ENCODE data around the gene SNAPC4.
"Not testable (repeated sequence)": the region's sequence is repeated elsewhere in the genome, so short reads cannot be mapped to it uniquely, and the experiment has no call there.

SNAPC4 gene

DNA sequence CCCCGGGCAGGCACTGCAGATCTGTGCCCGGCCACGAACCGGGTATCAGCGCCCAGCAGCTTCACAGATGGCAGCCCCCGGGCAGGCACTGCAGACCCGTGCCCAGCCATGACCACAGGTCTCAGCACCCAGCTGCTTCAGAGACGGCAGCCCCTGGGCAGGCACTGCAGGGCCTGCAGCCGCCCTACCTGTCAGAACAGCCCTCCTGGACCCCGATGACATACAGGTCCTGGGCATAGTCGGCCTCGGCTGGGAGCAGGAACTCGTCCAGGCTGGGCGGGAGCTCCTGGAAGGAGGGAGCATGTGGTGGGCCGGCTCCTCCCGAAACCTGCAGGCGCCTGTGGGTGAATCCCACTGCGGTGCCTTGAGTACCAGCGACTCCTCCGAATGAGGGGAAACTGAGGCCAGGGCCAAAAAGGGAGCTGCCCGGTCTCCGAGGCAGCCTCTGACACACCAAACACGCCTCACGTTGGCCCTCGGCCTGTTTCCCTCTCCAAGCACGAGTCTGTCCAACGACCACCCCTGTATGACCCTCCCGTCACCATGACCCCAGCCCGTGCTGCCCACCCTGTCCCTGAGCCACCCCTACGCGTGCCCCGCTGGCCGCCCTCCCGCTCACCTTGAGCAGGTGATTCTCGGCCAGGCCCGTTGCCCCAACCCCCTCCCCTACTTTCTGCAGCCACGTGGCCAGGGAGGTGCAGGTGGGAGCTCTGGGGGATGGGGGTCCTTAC lies 34.0 kb upstream of the SNAPC4 start:
- DNase-seq (ENCODE audit: low spot score) = no peak

DNA sequence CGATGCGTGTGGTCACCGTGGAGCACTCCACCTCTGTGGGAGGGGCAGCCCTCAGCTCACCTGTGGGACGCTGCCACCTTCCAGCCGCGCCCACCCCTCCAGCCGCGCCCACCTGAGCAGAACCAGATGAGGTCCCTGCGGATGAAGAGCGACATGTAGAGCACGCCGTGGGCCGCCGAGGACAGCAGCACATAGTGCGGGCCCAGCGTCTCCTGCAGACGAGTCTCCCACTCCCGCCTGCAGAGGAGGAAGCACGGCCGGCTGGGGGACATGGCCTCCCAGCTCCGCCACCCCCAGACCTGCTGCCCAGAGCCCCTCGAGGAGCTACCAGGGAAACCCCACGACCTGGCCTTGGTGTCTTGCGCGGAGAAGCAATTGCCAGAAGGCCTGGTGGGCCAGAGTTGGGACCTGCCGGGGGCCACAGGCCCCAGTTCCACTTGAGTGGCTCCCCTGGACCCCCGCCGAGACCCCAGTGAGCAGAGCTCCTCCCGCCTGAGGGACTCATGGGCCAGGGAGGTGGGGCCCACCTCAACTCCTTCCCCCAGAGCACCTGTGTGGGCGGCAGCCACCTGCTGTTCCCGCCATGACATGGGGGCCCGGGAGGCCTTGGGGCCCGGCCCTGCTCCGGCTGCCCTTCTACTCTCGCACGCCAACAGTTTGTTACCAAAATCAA lies 33.2 kb upstream of the SNAPC4 start:
- no peak for DNase-seq (ENCODE audit: low spot score)

DNA sequence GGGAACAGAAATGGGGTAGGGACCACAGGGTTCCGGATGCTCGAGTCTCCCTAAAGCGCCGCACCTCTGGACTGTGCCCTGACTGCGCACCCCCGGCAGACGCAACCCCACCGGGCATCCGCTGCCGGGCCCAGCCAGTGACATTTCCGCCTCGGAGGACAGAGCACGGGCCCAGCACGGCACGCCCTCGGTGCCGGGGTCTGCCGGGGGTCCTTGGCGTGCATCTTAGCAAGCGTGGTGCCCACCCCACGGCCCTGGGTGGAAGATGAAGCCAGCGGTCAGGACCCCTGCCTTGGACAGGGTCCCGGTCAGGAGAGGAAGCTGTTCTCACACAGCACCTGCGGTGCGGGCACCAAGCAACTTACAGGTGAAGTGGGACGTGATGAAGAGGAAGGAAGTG lies 32.6 kb upstream of the SNAPC4 start:
- DNase-seq (ENCODE audit: low spot score) = no peak

DNA sequence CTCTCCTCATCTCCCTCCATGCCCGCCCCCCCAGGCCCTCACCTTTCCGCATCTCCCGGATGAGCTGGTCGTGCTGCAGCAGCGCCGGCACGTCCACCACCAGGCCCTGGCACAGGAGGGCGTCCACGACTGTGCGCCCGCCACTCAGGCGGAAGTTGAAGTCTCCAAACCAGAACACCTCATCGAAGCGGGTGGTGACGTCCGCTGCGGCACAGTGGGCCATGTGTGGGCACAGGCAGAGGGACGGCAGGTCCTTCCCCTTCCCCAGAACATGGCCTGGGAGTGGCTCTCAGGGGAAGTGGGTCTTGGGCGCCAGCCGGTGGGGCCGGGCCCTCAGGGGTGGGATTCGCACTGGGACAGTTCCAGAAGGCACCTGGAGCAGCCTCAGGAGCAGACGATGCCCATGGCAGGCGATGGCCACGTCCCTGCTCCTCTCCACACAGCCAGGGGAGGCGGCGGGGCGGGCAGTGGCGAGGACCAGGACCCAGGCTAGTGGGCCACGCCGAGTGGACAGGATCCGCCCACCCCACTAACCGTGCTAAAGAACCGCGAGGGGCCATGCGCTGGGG lies 31.9 kb upstream of the SNAPC4 start:
- no peak for DNase-seq (ENCODE audit: low spot score)

DNA sequence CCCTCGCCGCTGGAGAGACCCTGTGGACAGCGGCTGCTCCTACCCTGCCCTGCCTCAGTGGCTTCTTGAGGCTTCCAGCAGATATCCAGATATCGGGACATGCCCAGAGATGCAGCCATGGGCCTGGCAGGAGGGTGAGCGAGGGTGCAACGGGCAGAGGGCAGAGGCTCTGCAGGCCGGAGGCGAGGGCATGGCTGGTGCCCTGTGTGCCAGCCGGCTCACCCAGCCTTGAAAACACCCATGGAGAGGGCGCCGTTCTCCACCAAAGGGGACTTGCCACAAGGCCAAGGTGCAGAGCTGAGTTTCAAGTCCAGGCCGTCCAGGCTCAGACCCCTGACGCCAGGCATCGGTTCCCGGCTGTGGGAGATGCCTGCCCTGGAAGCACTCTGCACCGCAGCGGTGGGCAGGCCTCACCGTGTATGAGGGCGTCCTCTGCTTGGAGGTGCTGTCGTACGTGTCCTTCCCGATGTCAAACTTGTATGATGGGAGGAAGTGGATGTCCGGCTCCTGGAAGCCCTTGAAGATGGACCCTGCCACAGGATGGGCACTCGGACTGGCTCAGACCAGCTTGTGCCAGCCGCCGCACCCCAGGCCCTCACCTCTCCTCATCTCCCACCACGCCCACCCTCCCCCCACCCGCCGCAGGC lies 30.7 kb upstream of the SNAPC4 start:
- DNase-seq (ENCODE audit: low spot score) = no peak

DNA sequence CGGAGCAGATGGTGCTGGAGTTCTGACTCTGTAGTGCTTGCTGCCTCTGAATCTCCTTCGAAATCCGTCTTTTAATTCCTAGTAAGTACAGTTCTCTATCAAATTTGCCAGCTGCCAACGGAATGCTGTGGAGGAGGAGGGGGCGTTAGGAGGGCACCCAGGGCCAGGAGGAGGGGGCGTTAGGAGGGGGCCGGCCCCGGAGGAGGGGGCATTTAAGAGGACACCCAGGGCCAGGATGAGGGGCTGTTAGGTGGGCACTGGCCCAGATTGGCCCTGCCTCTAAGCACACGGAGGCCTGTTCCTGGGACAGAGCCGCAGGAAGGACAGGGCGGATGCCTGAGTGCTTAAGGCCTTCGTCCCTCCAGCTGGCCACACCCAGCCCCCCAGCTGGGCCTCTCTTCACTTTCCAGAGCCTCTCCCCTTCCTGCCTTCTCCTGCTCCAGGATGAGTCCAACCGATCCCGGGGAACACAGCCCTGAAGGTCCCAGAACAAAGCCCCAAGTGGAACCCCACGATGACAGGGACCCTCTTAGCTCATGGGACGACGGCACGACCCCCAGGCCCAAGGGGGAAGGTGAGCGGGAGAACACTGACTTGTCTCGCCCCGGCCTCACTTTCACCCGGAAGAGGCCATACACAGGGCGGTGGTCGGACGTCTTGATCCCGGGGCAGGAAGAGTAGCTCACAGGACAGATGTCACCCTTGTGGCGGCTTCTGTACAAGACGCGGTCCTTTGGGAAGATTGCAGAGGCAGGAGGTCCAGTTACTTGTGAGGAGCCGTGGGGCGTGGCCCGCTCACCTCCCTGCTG lies 29.9 kb upstream of the SNAPC4 start:
- DNase-seq (ENCODE audit: low spot score) = no peak

DNA sequence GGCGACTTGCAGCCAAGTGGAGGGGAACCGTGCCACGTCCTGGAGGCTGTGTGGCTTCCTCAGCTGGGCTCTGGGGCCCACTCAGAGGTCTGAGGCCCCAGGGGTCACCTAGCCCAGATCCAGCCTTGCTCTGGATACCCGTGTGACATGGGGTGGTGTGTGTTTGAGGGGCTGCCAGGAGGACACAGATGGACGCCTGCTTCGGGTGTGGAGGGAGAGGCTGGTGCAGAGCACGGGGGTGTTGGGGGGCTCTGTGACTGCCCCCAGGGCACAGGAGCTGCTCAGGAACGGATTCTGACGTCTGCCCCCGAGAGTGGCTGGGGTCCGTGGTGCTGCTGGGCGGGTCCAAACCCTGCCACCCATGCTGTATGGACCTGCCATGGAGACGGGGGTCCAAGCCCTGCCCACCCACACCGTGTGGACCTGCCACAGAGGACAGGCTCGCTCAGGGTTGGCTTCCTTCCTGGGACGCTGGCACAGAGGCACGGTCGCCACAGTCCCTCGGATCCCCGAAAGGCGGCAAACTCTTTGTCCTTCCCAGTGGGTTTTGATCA lies 29.2 kb upstream of the SNAPC4 start:
- DNase-seq (ENCODE audit: low spot score) = no peak

DNA sequence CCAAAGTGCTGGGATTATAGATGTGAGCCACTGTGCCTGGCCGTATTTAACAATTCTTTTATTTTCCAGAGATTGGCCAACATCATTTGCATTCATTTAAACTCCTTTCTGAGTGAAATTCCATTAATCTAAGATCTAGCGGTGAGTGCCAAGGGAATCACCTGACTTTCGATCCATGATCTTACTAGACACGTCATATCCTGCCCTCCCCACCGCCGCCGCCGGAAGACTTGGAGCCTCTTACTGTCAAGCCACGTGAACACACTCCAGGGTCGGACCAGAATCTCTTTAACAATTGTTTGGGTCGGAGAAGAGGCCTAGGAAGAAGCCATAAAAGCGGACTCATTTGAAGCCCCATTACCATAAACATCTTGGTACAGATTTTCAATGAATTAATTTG lies 26.8 kb upstream of the SNAPC4 start:
- DNase-seq (ENCODE audit: low spot score) = no peak

DNA sequence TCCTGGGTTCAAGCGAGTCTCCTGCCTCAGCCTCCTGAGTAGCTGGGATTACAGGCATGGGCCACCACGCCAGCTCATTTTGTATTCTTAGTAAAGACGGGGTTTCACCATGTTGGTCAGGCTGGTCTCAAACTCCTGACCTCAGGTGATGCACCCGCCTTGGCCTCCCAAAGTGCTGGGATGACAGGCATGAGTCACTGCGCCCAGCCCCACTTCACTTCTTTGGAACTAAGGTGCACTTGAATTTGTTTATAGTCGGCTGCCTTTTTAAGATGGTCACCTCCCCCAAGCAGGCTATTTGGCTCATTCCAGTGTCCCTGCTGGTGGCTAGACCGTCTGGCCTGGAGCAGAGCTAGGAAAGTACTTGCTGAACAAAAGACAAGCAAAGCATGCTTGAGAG lies 25.4 kb upstream of the SNAPC4 start:
- DNase-seq (ENCODE audit: low spot score) = not testable (repeated sequence)

DNA sequence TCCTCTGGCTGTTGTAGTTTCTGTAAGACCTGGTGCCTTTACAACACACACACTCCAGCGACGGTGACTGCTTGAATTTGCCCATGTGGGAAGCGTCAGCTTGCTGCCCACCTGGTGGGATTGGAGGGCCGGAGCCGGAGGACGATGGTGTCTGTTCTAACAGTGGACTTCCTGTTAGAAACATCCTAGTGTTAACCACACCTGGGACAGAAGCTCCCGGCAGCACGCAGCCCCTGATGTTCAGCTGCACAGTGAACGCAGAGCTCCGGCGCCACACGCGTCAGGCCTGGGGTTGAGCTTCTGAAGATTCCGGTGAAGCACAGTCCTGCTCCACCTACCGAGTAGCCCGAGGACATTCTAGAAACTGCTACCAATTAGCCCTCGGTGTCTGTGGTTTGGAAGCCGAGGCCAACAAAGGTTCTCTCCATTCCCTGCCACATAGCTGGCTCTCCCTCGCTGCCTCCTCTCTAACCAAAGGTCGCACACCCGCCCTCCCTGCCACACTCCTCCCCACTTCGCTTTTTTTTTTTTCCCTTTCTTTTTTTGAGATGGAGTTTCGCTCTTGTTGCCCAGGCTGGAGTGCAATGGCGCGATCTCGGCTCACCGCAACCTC lies 24.9 kb upstream of the SNAPC4 start:
- DNase-seq (ENCODE audit: low spot score) = no peak

DNA sequence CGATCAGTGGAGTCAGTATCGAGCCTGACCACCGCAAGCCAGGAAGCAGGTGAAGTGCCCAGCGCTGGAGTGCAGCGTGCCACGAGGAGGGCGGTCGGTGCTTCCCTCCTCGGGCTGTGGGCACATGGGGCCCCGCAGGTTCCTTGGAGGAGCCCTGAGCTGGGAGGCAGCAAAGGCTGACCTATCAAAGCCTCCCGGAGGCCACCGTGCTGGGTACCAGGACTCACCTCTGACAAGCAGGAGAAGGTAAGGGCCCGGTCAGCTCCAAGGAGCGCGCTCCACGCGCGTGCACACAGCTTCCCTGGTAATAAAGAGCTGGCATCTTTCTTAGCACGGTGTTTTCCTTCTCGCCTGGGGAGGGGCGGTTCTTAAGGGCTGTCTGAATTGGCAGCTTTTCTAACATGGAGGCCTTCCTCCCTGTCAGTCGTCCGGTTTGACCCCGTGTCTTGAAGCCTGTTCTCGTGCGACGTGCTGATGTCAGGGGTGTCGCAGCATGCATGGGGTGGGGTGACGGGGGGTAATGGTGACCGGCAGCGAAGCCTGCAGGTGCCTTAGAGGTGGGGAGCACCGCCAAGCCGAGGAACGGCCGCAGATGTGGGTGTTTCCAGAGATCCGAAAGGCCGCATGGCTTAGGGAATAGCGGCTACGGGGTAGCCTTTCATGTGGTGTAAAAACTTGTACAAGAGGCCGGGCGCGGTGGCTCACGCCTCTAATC lies 23.6 kb upstream of the SNAPC4 start:
- no peak for DNase-seq (ENCODE audit: low spot score)

DNA sequence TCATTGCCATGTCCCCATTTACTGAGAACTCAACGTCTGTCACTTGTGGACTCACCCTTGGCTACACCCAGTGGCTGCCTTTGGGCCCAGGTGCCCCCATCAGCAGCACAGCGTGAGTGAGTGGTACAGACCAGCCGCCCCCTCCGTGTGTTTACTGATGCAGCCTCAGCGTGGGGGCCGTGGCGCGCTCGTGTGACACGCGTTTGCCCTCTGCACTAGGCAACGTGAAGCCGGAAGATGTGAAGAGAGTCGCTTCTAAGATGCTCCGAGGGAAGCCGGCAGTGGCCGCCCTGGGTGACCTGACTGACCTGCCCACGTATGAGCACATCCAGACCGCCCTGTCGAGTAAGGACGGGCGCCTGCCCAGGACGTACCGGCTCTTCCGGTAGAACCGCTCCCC lies 22.9 kb upstream of the SNAPC4 start:
- DNase-seq (ENCODE audit: low spot score) = no peak

DNA sequence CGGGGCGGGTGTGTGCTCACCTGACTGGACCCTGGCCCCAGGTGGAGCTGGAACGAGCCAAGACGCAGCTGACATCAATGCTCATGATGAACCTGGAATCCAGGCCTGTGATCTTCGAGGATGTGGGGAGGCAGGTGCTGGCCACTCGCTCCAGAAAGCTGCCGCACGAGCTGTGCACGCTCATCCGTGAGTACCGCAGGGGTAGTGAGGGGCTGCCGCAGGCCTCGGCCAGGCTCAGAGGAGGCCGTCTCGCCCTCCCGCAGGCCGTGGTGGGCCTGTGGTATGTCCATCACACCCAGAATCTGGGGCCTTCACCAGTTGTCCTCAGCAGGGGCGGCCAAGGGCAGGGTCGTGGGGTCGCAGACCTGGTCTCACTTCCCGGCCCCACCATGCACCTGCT lies 21.8 kb upstream of the SNAPC4 start:
- no peak for DNase-seq (ENCODE audit: low spot score)

DNA sequence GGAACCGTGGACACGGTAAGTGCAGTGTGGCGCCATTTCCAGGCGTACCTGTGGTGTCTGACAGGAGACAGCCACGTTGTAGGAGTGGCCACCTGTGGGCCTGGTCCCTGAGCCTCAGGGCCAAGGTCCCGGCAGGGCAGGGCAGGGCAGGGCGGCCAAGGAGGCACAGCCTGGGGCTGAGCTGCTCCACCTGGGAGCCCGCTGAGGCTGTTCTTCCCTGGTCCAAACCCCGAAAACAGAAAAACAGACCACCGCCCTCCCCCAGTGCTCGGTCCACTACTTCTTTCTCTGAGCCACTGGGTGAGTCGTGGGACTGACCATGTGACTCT lies 19.1 kb upstream of the SNAPC4 start:
- no peak for DNase-seq (ENCODE audit: low spot score)

DNA sequence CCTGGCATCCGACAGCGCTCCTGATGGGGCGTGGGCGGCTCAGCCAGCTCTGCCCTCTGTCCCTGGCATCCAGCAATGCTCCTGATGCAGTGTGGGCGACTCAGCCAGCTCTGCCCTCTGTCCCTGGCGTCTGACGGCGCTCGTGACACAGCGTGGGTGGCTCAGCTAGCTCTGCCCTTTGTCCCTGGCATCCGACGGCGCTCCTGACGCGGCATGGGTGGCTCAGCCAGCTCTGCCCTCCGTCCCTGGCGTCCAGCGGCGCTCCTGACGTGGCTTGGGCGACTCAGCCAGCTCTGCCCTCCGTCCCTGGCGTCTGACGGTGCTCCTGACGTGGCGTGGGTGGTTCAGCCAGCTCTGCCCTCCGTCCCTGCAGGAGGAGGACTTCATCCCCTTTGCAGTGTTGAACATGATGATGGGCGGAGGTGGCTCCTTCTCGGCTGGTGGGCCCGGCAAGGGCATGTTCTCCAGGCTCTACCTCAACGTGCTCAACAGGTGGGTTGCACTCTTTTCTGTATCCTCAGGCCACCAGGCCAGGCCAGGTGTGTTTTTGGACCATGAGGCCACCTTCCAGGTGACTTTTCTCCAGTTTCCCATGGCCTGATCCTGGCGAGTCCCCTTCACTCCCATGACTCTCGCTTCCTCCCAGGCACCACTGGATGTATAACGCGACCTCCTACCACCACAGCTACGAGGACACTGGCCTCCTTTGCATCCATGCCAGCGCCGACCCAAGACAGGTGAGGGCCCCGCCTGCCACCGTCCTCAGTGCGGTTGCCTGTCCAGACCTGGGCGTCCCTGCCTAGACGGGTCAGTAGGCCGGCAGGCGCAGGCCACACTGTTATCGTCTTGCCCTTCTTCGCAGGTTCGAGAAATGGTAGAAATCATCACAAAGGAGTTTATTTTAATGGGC lies 18.5 kb upstream of the SNAPC4 start:
- DNase-seq (ENCODE audit: low spot score) = no peak

DNA sequence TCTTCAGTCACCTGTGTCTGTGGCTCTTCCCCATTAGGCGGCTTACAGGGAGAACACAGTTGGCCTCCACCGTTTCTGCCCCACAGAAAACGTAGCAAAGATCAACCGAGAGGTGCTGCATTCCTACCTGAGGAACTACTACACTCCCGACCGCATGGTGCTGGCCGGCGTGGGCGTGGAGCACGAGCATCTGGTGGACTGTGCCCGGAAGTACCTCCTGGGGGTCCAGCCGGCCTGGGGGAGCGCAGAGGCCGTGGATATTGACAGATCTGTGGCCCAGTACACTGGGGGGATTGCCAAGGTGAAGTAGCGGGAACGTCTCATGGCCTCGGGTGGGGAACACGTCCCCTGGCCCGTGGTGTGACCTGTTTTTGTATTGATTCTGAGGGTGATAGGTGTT lies 16.9 kb upstream of the SNAPC4 start:
- DNase-seq (ENCODE audit: low spot score) = no peak

DNA sequence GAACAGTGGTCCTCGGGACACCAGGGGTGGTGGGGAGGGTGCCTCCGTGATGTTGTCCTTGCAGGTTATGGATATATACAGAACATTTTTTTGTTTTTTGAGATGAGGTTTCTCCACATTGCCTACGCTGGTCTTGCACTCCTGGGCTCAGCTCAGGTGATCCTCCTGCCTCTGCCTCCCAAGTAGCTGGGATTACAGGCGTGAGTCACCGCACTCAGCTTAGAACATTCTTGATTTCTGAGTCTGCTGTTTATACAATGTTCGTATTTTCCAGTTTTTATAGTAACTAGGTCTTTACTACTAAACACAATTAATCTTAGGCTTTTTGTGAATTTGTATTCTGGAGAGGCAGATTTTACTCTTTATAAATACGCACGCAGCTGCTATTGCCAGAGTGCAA lies 16.5 kb upstream of the SNAPC4 start:
- DNase-seq (ENCODE audit: low spot score) = no peak

DNA sequence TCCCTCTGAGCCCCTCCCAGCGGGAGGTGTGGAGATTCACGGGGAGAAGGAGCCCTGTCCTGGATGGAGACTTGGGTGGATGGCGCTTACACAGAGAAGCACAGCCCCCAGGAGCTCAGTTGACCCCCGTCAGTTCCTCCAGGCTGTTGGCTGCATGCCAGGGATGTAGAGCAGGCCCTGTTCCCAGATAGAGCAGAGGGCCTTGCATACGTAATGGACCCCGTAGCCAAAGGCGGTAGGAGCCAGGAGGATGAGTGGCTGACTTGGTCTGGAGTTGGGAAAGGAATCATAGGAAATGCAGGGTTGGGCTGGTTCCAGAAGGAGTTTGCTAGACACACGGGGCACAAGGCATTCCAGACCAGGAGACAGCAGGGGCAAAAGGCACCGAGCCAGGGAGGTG lies 13.0 kb upstream of the SNAPC4 start:
- DNase-seq (ENCODE audit: low spot score) = no peak

DNA sequence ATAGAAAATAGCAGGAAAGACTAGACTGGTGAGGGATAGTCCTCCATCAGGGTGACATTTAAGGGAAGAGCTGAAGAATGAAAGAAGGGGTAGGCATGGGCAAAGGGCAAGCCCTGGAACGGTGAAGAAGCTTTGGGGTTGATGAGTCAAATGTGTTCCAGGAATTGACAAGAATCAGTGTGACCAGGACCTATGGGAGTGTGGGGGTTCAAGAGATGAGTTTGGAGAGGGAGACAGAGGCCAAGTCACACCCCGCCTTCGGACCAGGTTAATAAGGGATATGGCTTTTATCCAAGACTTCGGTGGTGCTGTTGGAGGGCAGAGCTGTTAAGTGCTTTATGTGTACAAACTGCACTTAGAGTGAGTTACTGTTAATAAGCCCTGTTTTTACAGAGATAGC lies 11.4 kb upstream of the SNAPC4 start:
- no peak for DNase-seq (ENCODE audit: low spot score)
